Measurements from ENCODE around the gene CDKAL1.

DNA sequence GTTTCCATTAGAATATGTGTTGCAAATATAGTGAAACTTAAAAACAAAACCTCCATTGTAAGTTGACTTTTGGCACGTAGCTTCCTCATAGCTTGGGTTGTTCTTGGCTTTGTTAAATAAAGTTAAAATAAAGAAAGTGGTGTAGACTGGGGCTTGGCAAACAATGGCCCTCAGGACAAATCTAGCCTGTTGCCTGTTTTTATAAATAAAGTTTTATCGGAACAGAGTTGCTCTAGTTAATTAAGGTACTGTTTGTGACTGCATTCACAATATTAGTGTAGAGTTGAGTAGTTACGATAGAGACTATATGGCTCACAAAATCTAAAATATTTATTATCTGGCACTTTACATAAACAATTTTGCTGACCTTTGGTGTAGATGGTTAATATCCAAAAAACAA lies 168.8 kb downstream of the CDKAL1 start:
- TF ChIP-seq, protein P1, sequence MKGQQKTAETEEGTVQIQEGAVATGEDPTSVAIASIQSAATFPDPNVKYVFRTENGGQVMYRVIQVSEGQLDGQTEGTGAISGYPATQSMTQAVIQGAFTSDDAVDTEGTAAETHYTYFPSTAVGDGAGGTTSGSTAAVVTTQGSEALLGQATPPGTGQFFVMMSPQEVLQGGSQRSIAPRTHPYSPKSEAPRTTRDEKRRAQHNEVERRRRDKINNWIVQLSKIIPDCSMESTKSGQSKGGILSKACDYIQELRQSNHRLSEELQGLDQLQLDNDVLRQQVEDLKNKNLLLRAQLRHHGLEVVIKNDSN (IDR thresholded peaks at IDR 0.05) = no peak
- TF ChIP-seq EP300 (IDR thresholded peaks at IDR 0.05; ENCODE audit: borderline replicate concordance) = no peak
- TF ChIP-seq CREB1 (IDR thresholded peaks at IDR 0.05; ENCODE audit: low read depth) = no peak
- TF ChIP-seq RAD21 (IDR thresholded peaks at IDR 0.05; ENCODE audit: low read depth) = no peak
- TF ChIP-seq CEBPB (IDR thresholded peaks at IDR 0.05) = no peak
- TF ChIP-seq, protein P2, sequence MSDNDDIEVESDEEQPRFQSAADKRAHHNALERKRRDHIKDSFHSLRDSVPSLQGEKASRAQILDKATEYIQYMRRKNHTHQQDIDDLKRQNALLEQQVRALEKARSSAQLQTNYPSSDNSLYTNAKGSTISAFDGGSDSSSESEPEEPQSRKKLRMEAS (IDR thresholded peaks at IDR 0.05) = no peak
- TF ChIP-seq TCF12 (IDR thresholded peaks at IDR 0.05; ENCODE audit: low read depth) = no peak
- TF ChIP-seq YY1 (IDR thresholded peaks at IDR 0.05; ENCODE audit: low read depth) = no peak
- TF ChIP-seq EGR1 (IDR thresholded peaks at IDR 0.05) = no peak
- TF ChIP-seq TAF1 (IDR thresholded peaks at IDR 0.05; ENCODE audit: low read depth) = no peak
